ENCODE data around the gene ADARB2. TPM values are rescaled to one million over a fixed set of nuclear protein-coding genes. Genes with fewer than 3 reads are reported as not detected.

The ADARB2 gene
- total RNA-seq, 2 donors from 2014 or later, result 1.1 to 1.8 TPM

GRCh38 chr10:1406132-1406966, 331.0 kb downstream of the ADARB2 start:
- TF ChIP-seq CTCF (conservative IDR thresholded peaks at IDR 0.05), result no peak
- Histone ChIP-seq H3K27me3 (ENCODE audit: control insufficient read depth, insufficient read depth, low read length, poor library complexity, severe bottlenecking) (no peaks in the 10 kb centered on the region), H3K36me3 (ENCODE audit: control insufficient read depth, insufficient read depth, low read length) (no peaks in the 10 kb centered on the region), H3K27ac (ENCODE audit: low read depth, low read length) (no peak overlapping the region), H3K9ac (ENCODE audit: extremely low read depth, low read length, poor library complexity, severe bottlenecking) (no peak overlapping the region), H3K4me1 (ENCODE audit: control insufficient read depth, insufficient read depth, low read length) (no peaks in the 10 kb centered on the region), H3K4me3 (ENCODE audit: low read length) (no peak overlapping the region), H3K9me3 (ENCODE audit: control insufficient read depth, low read length) (no peaks in the 10 kb centered on the region)
- WGBS, 2 experiments (ENCODE audit: insufficient coverage in 1 of 2, insufficient read length in 1 of 2), result 93 to 95% methylated on average over 6 to 14 of the region's 14 CpGs
- H3K27ac Mint-ChIP-seq, result no peak overlapping the region
- H3K4me1 Mint-ChIP-seq, result no peaks in the 10 kb centered on the region
- H3K36me3 Mint-ChIP-seq (ENCODE audit: low read depth), result no peaks in the 10 kb centered on the region
- no peaks in the 10 kb centered on the region for H3K9me3 Mint-ChIP-seq
- H3K4me3 Mint-ChIP-seq, result no peak overlapping the region
- no peaks in the 10 kb centered on the region for H3K27me3 Mint-ChIP-seq (ENCODE audit: insufficient read depth)
- DNase-seq, result peak; percentile 36

GRCh38 chr10:1404323-1405260, 332.7 kb downstream of the ADARB2 start:
- Mint-ChIP-seq H3K27ac (no peak overlapping the region), H3K9me3 (no peaks in the 10 kb centered on the region), H3K27me3 (ENCODE audit: insufficient read depth) (no peaks in the 10 kb centered on the region), H3K4me3 (no peak overlapping the region), H3K4me1 (peaks cover 3% of the 10 kb centered on the region), H3K36me3 (ENCODE audit: low read depth) (no peaks in the 10 kb centered on the region)
- Histone ChIP-seq H3K36me3 (ENCODE audit: control insufficient read depth, insufficient read depth, low read length) (no peaks in the 10 kb centered on the region), H3K9me3 (ENCODE audit: control insufficient read depth, low read length) (no peaks in the 10 kb centered on the region), H3K27ac (ENCODE audit: low read depth, low read length) (no peak overlapping the region), H3K27me3 (ENCODE audit: control insufficient read depth, insufficient read depth, low read length, poor library complexity, severe bottlenecking) (no peaks in the 10 kb centered on the region), H3K4me3 (ENCODE audit: low read length) (no peak overlapping the region), H3K4me1 (ENCODE audit: control insufficient read depth, insufficient read depth, low read length) (no peaks in the 10 kb centered on the region), H3K9ac (ENCODE audit: extremely low read depth, low read length, poor library complexity, severe bottlenecking) (no peak overlapping the region)
- 90 to 95% methylated on average over 21 to 29 of the region's 29 CpGs for WGBS, 2 experiments (ENCODE audit: insufficient coverage in 1 of 2, insufficient read length in 1 of 2)
- peak; percentile 40 for DNase-seq
- no peak for TF ChIP-seq CTCF (conservative IDR thresholded peaks at IDR 0.05)

GRCh38 chr10:1403508-1404322, 333.6 kb downstream of the ADARB2 start:
- Mint-ChIP-seq H3K27ac (peak overlapping the region; percentile 30), H3K4me3 (no peak overlapping the region), H3K4me1 (peaks cover 12% of the 10 kb centered on the region), H3K27me3 (ENCODE audit: insufficient read depth) (no peaks in the 10 kb centered on the region), H3K36me3 (ENCODE audit: low read depth) (no peaks in the 10 kb centered on the region), H3K9me3 (no peaks in the 10 kb centered on the region)
- Histone ChIP-seq H3K4me3 (ENCODE audit: low read length) (no peak overlapping the region), H3K27ac (ENCODE audit: low read depth, low read length) (no peak overlapping the region), H3K27me3 (ENCODE audit: control insufficient read depth, insufficient read depth, low read length, poor library complexity, severe bottlenecking) (no peaks in the 10 kb centered on the region), H3K9ac (ENCODE audit: extremely low read depth, low read length, poor library complexity, severe bottlenecking) (no peak overlapping the region), H3K9me3 (ENCODE audit: control insufficient read depth, low read length) (no peaks in the 10 kb centered on the region), H3K36me3 (ENCODE audit: control insufficient read depth, insufficient read depth, low read length) (no peaks in the 10 kb centered on the region), H3K4me1 (ENCODE audit: control insufficient read depth, insufficient read depth, low read length) (no peaks in the 10 kb centered on the region)
- DNase-seq, result peak; percentile 85
- peak; percentile 75 for TF ChIP-seq CTCF (conservative IDR thresholded peaks at IDR 0.05)
- WGBS, 2 experiments (ENCODE audit: insufficient coverage in 1 of 2, insufficient read length in 1 of 2), result 78 to 81% methylated on average over 16 to 18 of the region's 18 CpGs
